Astrocyte (in vitro differentiated cells and primary cell): ENCODE results near the gene GFOD1. TPM values are rescaled to one million over a fixed set of nuclear protein-coding genes. Genes with fewer than 3 reads are reported as not detected.

Experiments used
- DNase-seq: peaks from one replicate; pipeline ENCODE4 v3.0.0-alpha.2; 2010; ENCODE audit warnings: low read depth
- FAIRE-seq: peaks from 2 replicates; lab custom pipeline; 2011; peaks lifted over from hg19 to GRCh38; lab: Jason Lieb, UNC
- H2AFZ ChIP-seq: 2 replicates; pipeline ENCODE4 v1.6.0; 2012; ENCODE audit warnings: low read depth, low read length, inconsistent platforms
- H3K27ac ChIP-seq: 2 replicates; pipeline ENCODE4 v1.5.1; 2011; ENCODE audit warnings: low read depth, low read length, inconsistent platforms
- H3K27me3 ChIP-seq: 2 replicates; pipeline ENCODE4 v1.6.0; 2011; ENCODE audit warnings: low read length, inconsistent platforms; ENCODE audit not compliant: insufficient read depth
- H3K36me3 ChIP-seq: 2 replicates; pipeline ENCODE4 v1.5.1; 2011; ENCODE audit warnings: low read length, inconsistent platforms; ENCODE audit not compliant: insufficient read depth
- H3K4me1 ChIP-seq: 2 replicates; pipeline ENCODE4 v1.5.1; 2011; ENCODE audit warnings: low read length, inconsistent platforms; ENCODE audit not compliant: insufficient read depth
- H3K4me2 ChIP-seq: 2 replicates; pipeline ENCODE4 v1.6.0; 2012; ENCODE audit warnings: low read length, inconsistent platforms
- H3K4me3 ChIP-seq: 2 replicates; pipeline ENCODE4 v1.5.1; 2011; ENCODE audit warnings: low read depth, mild to moderate bottlenecking, low read length, inconsistent platforms; ENCODE audit not compliant: insufficient read depth
- H3K79me2 ChIP-seq: 2 replicates; pipeline ENCODE4 v1.6.0; 2012; ENCODE audit warnings: mild to moderate bottlenecking, low read length, inconsistent platforms; ENCODE audit not compliant: insufficient read depth
- H3K9ac ChIP-seq: 2 replicates; pipeline ENCODE4 v1.6.0; 2012; ENCODE audit warnings: mild to moderate bottlenecking, low read length, inconsistent platforms
- H3K9me3 ChIP-seq: 2 replicates; pipeline ENCODE4 v1.5.1; 2012; ENCODE audit warnings: low read depth, mild to moderate bottlenecking, low read length, inconsistent platforms; ENCODE audit not compliant: insufficient read depth
- H4K20me1 ChIP-seq: 2 replicates; pipeline ENCODE4 v1.6.0; 2012; ENCODE audit warnings: low read length, inconsistent platforms; ENCODE audit not compliant: insufficient read depth
- H3K27ac Mint-ChIP-seq: one replicate; pipeline ENCODE4 v1.8.0; 2021; ENCODE audit warnings: mild to moderate bottlenecking, mixed read lengths; ENCODE audit not compliant: unreplicated experiment
- H3K27me3 Mint-ChIP-seq: one replicate; pipeline ENCODE4 v1.8.0; 2021; ENCODE audit warnings: low read depth, mixed read lengths; ENCODE audit not compliant: unreplicated experiment
- H3K36me3 Mint-ChIP-seq: one replicate; pipeline ENCODE4 v1.8.0; 2021; ENCODE audit warnings: low read depth, mixed read lengths; ENCODE audit not compliant: unreplicated experiment
- H3K4me1 Mint-ChIP-seq: one replicate; pipeline ENCODE4 v1.8.0; 2021; ENCODE audit warnings: low read depth, mixed read lengths; ENCODE audit not compliant: unreplicated experiment
- H3K4me3 Mint-ChIP-seq: one replicate; pipeline ENCODE4 v1.8.0; 2021; ENCODE audit warnings: mild to moderate bottlenecking, moderate library complexity, mixed read lengths; ENCODE audit not compliant: unreplicated experiment
- H3K9me3 Mint-ChIP-seq: one replicate; pipeline ENCODE4 v1.8.0; 2021; ENCODE audit warnings: mild to moderate bottlenecking, mixed read lengths; ENCODE audit not compliant: unreplicated experiment
- EZH2 ChIP-seq: IDR thresholded peaks from 2 replicates; pipeline ENCODE4 v1.6.1; 2012; ENCODE audit warnings: mild to moderate bottlenecking, low read length, inconsistent platforms; ENCODE audit not compliant: insufficient read depth
- total RNA-seq: library from RNA; stranded (reverse); gene quantifications from 2 replicates; pipeline ENCODE4 v1.2.1, GENCODE V29; 2021
- TF ChIP-seq, protein P1 (sequence below): IDR thresholded peaks from 2 replicates; pipeline ENCODE4 v1.5.1; 2011; ENCODE audit warnings: low read depth, mild to moderate bottlenecking, inconsistent platforms, low read length, moderate library complexity; ENCODE audit not compliant: insufficient read depth

GFOD1 gene
- total RNA-seq, 1 donor from 2014 or later = 10.8 TPM

DNA sequence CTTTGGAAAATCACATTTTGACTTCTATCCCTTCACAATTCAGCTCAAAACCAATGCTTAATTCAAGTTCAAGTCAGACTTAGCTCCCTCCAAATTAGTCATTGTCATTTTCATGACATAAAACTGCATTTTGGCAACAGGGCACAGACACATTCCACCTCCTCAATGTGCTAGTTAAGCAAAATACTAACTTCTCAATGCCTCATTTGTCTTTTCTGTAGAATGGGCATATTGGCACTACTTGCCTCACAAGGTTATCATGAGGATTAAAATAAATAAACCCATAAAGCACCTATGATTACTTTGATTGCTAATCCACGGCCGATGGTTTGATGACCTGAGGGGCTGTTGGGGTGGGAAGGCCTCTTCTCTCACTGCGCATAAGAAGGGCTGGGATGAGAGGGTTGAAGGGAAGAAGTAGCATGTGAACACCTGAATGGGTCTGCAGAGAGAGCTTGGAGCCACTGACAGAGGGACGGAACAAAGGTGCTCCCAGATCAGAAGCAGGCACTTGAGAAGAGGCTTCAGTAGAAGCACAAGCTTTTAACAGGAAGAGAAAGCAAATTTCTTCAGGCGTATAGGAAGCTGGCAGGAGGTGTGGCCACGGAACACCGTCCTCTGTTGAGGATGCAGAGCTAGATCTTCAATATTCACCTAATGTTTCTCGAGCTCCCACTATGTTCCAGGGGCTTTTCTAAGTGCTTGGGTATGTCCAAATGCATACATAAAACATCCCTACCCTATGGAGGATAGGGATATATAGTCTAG is 147.4 kb downstream of the GFOD1 start:
- FAIRE-seq = no peak

DNA sequence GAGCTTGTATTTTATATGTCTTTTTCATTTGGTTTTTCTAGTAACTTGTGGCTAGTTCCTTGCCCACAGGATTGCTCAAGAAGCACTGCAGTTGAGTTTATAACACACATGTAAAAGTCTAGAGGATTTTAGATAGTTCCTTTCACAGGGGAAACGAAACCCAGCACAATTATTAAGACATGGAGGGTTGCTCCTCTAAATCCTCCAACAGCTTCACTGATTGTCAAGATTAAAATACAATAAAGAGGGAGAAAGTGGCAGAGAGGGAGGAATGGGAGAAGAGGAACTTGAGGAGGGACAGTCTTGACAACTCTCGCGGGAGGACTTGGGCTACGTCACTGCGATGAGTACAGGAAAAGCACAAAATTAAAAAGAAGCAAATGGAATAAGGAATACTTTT is 149.4 kb downstream of the GFOD1 start:
- H3K27me3 ChIP-seq = no peaks in the 10 kb centered on the region
- H2AFZ ChIP-seq = no peak overlapping the region
- Mint-ChIP-seq H3K4me3 (no peak overlapping the region), H3K27ac (no peak overlapping the region), H3K9me3 (peaks cover 4% of the 10 kb centered on the region), H3K4me1 (peaks cover 6% of the 10 kb centered on the region), H3K27me3 (no peaks in the 10 kb centered on the region), H3K36me3 (peaks cover 2% of the 10 kb centered on the region)
- FAIRE-seq (no peak), DNase-seq (no peak)
- TF ChIP-seq, protein P1, sequence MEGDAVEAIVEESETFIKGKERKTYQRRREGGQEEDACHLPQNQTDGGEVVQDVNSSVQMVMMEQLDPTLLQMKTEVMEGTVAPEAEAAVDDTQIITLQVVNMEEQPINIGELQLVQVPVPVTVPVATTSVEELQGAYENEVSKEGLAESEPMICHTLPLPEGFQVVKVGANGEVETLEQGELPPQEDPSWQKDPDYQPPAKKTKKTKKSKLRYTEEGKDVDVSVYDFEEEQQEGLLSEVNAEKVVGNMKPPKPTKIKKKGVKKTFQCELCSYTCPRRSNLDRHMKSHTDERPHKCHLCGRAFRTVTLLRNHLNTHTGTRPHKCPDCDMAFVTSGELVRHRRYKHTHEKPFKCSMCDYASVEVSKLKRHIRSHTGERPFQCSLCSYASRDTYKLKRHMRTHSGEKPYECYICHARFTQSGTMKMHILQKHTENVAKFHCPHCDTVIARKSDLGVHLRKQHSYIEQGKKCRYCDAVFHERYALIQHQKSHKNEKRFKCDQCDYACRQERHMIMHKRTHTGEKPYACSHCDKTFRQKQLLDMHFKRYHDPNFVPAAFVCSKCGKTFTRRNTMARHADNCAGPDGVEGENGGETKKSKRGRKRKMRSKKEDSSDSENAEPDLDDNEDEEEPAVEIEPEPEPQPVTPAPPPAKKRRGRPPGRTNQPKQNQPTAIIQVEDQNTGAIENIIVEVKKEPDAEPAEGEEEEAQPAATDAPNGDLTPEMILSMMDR = no peak
- TF ChIP-seq EZH2 = no peak
- H3K9ac ChIP-seq = no peak overlapping the region
- H3K79me2 ChIP-seq = no peaks in the 10 kb centered on the region
- no peaks in the 10 kb centered on the region for H4K20me1 ChIP-seq
- H3K4me2 ChIP-seq = no peak overlapping the region
- peaks cover 4% of the 10 kb centered on the region for H3K4me1 ChIP-seq
- H3K36me3 ChIP-seq = no peaks in the 10 kb centered on the region
- H3K9me3 ChIP-seq = no peaks in the 10 kb centered on the region
- no peak overlapping the region for H3K4me3 ChIP-seq
- no peak overlapping the region for H3K27ac ChIP-seq

More for the DNA sequence above, 147.4 kb downstream of the GFOD1 start:
- no peaks in the 10 kb centered on the region for H3K36me3 ChIP-seq
- H3K79me2 ChIP-seq = no peaks in the 10 kb centered on the region
- peaks cover 2% of the 10 kb centered on the region for H3K4me1 ChIP-seq
- peaks cover 2% of the 10 kb centered on the region for H3K36me3 Mint-ChIP-seq
- H4K20me1 ChIP-seq = no peaks in the 10 kb centered on the region
- no peak overlapping the region for H2AFZ ChIP-seq
- TF ChIP-seq, protein P1 = no peak
- TF ChIP-seq EZH2 = no peak
- no peaks in the 10 kb centered on the region for H3K27me3 ChIP-seq
- no peak overlapping the region for H3K27ac ChIP-seq
- no peaks in the 10 kb centered on the region for H3K9me3 ChIP-seq
- no peak overlapping the region for H3K4me3 ChIP-seq
- H3K4me1 Mint-ChIP-seq = peaks cover 3% of the 10 kb centered on the region
- H3K27me3 Mint-ChIP-seq = peaks cover 2% of the 10 kb centered on the region
- DNase-seq = no peak
- peaks cover 4% of the 10 kb centered on the region for H3K9me3 Mint-ChIP-seq
- H3K9ac ChIP-seq = no peak overlapping the region
- H3K4me3 Mint-ChIP-seq = no peak overlapping the region
- H3K27ac Mint-ChIP-seq = no peak overlapping the region
- no peak overlapping the region for H3K4me2 ChIP-seq

DNA sequence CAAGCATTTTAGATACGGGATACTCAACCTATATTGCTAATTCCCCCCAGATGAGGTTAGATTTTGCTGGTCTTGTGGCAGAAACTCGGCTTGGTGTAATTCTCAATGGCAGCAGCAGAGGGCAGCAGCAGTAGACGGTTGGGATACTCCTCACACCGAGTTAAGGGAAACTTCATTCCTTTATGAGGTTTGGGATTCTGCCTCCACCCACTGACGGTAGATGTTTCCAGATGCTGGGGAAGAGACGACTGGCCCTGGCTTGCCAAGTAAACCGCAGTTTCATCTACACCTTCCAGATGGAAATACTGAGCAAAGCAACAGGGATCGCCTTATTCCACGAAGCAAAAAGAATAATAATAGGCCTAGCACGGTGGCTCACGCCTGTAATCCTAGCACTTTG is 150.8 kb downstream of the GFOD1 start:
- FAIRE-seq = no peak
- no peak for TF ChIP-seq EZH2
- TF ChIP-seq, protein P1 = peak; percentile 98
- no peak overlapping the region for H3K27ac ChIP-seq
- no peaks in the 10 kb centered on the region for H3K27me3 ChIP-seq
- Mint-ChIP-seq H3K4me1 (peaks cover 6% of the 10 kb centered on the region), H3K9me3 (peaks cover 1% of the 10 kb centered on the region), H3K4me3 (peak overlapping the region; percentile 29), H3K36me3 (no peaks in the 10 kb centered on the region), H3K27ac (peak overlapping the region; percentile 43), H3K27me3 (no peaks in the 10 kb centered on the region)
- peak; percentile 92 for DNase-seq
- H3K36me3 ChIP-seq = no peaks in the 10 kb centered on the region
- no peak overlapping the region for H3K9ac ChIP-seq
- no peak overlapping the region for H3K4me3 ChIP-seq
- H4K20me1 ChIP-seq = no peaks in the 10 kb centered on the region
- H3K9me3 ChIP-seq = no peaks in the 10 kb centered on the region
- no peak overlapping the region for H2AFZ ChIP-seq
- H3K4me1 ChIP-seq = peaks cover 4% of the 10 kb centered on the region
- H3K4me2 ChIP-seq = no peak overlapping the region
- no peaks in the 10 kb centered on the region for H3K79me2 ChIP-seq
